Omental fat pad (tissue), 4 donors: ENCODE data around the gene SLC16A3. TPM values are rescaled to one million over a fixed set of nuclear protein-coding genes. Genes with fewer than 3 reads are reported as not detected.

Experiments
- ATAC-seq: fragments of 150-250 bp; one replicate; pipeline ENCODE4 v1.9.1; 2016; ENCODE audit warnings: mild to moderate bottlenecking, moderate library complexity; ENCODE audit not compliant: low FRiP score
- DNase-seq: peaks from one replicate; pipeline ENCODE4 v3.0.0-alpha.2; 2019; ENCODE audit warnings: low spot score
- CTCF ChIP-seq, 3 donors: fragments of 450-650 bp; IDR thresholded peaks; one replicate each; pipeline ENCODE4 v1.5.1; 2016 to 2017; ENCODE audit warnings: antibody characterized with exemption in 3 of 3, mild to moderate bottlenecking in 3 of 3, moderate library complexity in 2 of 3
- total RNA-seq, 4 donors: library from RNA; depleted of rRNA; stranded (reverse); fragments of >200 nt; gene quantifications; one replicate each; pipeline ENCODE4 v1.1.0, GENCODE V29; 2016

SLC16A3 gene
- total RNA-seq, 4 donors from 2014 or later = 25.1 to 68.0 (median 27.5) TPM

GRCh38 chr17:82242977-82243647 lies 14.3 kb downstream of the SLC16A3 start:
- DNase-seq = peak; percentile 66
- peak; percentile 24 for ATAC-seq
- TF ChIP-seq CTCF (IDR thresholded peaks at IDR 0.05) = no peak

GRCh38 chr17:82243648-82244412 lies 15.0 kb downstream of the SLC16A3 start:
- no peak for TF ChIP-seq CTCF (IDR thresholded peaks at IDR 0.05)
- DNase-seq (no peak), ATAC-seq (no peak)

GRCh38 chr17:82244413-82245133 lies 15.7 kb downstream of the SLC16A3 start:
- ATAC-seq = no peak
- no peak for DNase-seq
- no peak for TF ChIP-seq CTCF (IDR thresholded peaks at IDR 0.05)

GRCh38 chr17:82245134-82246039 lies 16.5 kb downstream of the SLC16A3 start:
- no peak for DNase-seq
- no peak for TF ChIP-seq CTCF (IDR thresholded peaks at IDR 0.05)
- no peak for ATAC-seq

- DNase-seq (no peak), ATAC-seq (no peak)
- no peak for TF ChIP-seq CTCF (IDR thresholded peaks at IDR 0.05)
These were observed 17.2 kb downstream of the SLC16A3 start for GRCh38 chr17:82246040-82246364.

GRCh38 chr17:82246365-82247181 lies 17.7 kb downstream of the SLC16A3 start:
- DNase-seq (no peak), ATAC-seq (peak; percentile 4)
- no peak for TF ChIP-seq CTCF (IDR thresholded peaks at IDR 0.05)
